Naive thymus-derived CD8-positive, alpha-beta T cell (primary cell): Measurements from ENCODE around the gene KRT15. TPM values are rescaled to one million over a fixed set of nuclear protein-coding genes. Genes with fewer than 3 reads are reported as not detected.

ENCODE experiments used
- ATAC-seq, 2 donors: fragments of 150-1000 bp; cut with Tn5 transposase in 1 of 2; sonication (Bioruptor Pico), chemical (Tn5 transposase) in 1 of 2; 1 replicate in 1 of 2; 2 replicates in 1 of 2; pipeline ENCODE4 v1.10.0; 2021; ENCODE audit warnings: mild to moderate bottlenecking in 2 of 2, moderate library complexity in 2 of 2
- POLR2A ChIA-PET: fragments of 350-600 bp; sonication (Branson Sonifier 250); formaldehyde crosslinking; loops from one replicate; lab custom pipeline; 2021; ENCODE audit warnings: antibody characterized with exemption; lab: Charles Lee
- DNase-seq, 10 donors: peaks; one replicate each; pipeline versions ENCODE4 v3.0.0 to v3.0.0-alpha.2; 2020 to 2022
- H3K27ac Mint-ChIP-seq, 10 donors: one replicate each; pipeline ENCODE4 v1.8.0; 2020 to 2022; ENCODE audit warnings: mild to moderate bottlenecking in 10 of 10, mixed read lengths in 10 of 10, moderate library complexity in 4 of 10, inconsistent platforms in 1 of 10
- H3K27me3 Mint-ChIP-seq, 5 donors: one replicate each; pipeline ENCODE4 v1.8.0; 2021 to 2022; ENCODE audit warnings: mixed read lengths in 5 of 5
- H3K36me3 Mint-ChIP-seq, 3 donors: one replicate each; pipeline ENCODE4 v1.8.0; 2020 to 2022; ENCODE audit warnings: mixed read lengths in 3 of 3, mild to moderate bottlenecking in 2 of 3, inconsistent platforms in 1 of 3
- H3K4me1 Mint-ChIP-seq, 4 donors: one replicate each; pipeline ENCODE4 v1.8.0; 2021 to 2022; ENCODE audit warnings: mixed read lengths in 4 of 4
- H3K4me3 Mint-ChIP-seq, 10 donors: one replicate each; pipeline ENCODE4 v1.8.0; 2020 to 2022; ENCODE audit warnings: mild to moderate bottlenecking in 10 of 10, mixed read lengths in 10 of 10, moderate library complexity in 6 of 10, inconsistent platforms in 1 of 10
- H3K9me3 Mint-ChIP-seq, 9 donors: one replicate each; pipeline ENCODE4 v1.8.0; 2020 to 2022; ENCODE audit warnings: mixed read lengths in 9 of 9, mild to moderate bottlenecking in 3 of 9, inconsistent platforms in 1 of 9, moderate library complexity in 1 of 9
- polyA plus RNA-seq, 3 donors: library from polyadenylated mRNA; unstranded; fragments of 300-500 nt; fragmentation: Illumina TruSeq; gene quantifications; one replicate each; pipeline ENCODE4 v1.2.3, GENCODE V29; 2021
- total RNA-seq, 8 experiments: library from RNA in 2 of 8; stranded (reverse) in 2 of 8; gene quantifications; one replicate each; pipeline ENCODE4 v1.2.3 and lab custom pipeline; 2021 to 2026

KRT15 gene
- total and polyA plus RNA-seq, 5 experiments from 2014 or later: not detected

DNA sequence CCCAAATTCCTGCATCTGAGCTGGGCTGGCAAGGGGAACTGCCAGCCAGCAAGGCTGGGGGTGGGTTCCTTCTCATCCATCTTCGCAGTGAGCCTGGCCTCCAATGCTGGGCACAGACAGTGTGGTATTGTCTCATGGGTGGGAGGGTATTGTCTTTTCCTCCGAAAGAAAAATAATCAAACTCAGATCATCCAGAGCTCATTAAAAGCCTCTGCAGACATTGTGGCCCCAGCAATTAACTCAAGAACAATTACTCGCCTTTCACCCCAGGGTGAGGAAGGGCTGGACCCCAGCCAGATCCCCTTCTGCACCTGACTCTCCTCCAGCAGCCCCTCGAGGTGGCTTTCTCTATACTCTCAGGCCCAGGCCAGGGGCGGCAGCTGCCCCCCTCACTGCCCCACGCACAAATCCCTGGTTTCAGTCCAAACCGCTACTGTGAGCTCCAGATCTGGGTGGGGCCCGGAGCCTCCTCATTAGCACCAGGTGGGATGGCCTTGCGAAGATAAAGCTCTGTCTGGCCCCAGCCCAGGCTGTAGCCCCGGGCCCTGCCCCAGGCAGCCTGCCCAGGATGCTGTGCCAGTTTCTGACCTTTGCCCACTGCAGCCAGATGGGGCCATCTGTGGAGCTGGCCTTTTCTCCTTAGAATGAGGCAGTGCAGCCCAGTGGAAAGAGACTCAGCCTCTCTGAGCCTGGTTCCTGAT, 2.3 kb upstream of the KRT15 start:
- Mint-ChIP-seq H3K4me3 (no peak overlapping the region), H3K27ac (no peak overlapping the region), H3K4me1 (no peaks in the 10 kb centered on the region), H3K27me3 (peaks cover 0 to 10% (median 2%) of the 10 kb centered on the region in 5 donors), H3K36me3 (no peaks in the 10 kb centered on the region), H3K9me3 (no peaks in the 10 kb centered on the region)
- DNase-seq (no peak), ATAC-seq (no peak)
- POLR2A ChIA-PET: no interaction called here

DNA sequence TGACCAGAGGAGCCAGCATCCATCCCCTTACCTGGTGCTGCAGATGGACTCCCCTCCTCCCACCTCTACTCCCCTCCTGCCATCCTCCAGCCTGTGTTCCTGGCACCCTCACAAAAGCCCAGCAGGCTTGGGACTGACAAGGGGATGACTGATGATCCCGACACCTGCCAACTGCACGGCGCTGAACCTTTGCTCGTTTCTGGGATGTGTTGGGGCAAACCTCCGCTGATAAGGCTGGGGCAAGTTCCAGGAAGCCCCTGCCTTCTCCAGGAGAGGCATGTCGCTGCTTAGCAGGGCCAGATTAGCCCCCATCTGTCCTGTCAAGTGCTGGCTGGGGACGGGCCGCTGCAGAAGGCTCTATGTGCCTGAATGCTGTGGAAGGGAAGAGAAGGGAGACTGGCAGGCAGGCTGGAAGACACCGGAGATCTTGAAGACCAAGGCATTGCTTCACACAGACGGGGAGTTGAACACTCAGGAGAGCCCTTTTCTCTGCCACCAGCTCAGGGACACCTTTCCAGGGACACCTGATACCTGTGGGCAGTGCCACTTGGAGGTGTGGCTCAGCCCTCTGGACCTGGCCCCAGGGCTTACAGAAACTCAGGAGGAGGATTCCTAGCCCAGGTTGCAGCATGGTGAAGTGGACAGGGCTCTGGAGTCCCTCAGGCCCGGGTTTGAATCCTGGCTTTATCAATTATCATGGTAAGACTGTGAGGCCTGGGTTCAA, 973 bp upstream of the KRT15 start:
- Mint-ChIP-seq H3K27me3 (peaks cover 0 to 7% (median 1%) of the 10 kb centered on the region in 5 donors), H3K36me3 (no peaks in the 10 kb centered on the region), H3K4me1 (no peaks in the 10 kb centered on the region), H3K9me3 (no peaks in the 10 kb centered on the region), H3K4me3 (no peak overlapping the region), H3K27ac (no peak overlapping the region)
- POLR2A ChIA-PET: no interaction called here
- ATAC-seq (no peak), DNase-seq (no peak)

DNA sequence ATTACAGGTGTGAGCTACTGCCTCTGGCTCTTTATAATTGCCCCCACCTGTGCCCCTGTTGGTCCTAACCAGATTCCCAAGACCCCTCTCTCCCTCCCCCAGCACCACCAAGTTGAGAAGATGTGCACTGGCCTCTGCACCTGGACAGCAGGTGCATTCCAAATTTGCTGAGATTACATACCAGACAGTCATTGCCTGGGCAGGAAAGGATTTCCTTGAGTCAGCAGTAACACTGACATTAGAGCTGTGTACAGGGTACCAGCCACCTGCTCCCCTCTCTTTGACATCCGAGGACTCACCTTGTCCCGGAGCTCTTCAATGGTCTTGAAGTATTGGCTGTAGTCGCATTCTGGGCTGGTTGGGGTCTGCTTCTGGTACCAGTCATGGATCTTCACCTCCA, 659 bp downstream of the KRT15 start:
- no peak overlapping the region for H3K4me3 Mint-ChIP-seq
- peaks cover 0 to 4% (median 1%) of the 10 kb centered on the region in 5 donors for H3K27me3 Mint-ChIP-seq
- ATAC-seq (no peak), DNase-seq (no peak)
- POLR2A ChIA-PET: no interaction called here
- H3K36me3 Mint-ChIP-seq: no peaks in the 10 kb centered on the region
- H3K4me1 Mint-ChIP-seq: no peaks in the 10 kb centered on the region
- H3K9me3 Mint-ChIP-seq: no peaks in the 10 kb centered on the region
- no peak overlapping the region for H3K27ac Mint-ChIP-seq

DNA sequence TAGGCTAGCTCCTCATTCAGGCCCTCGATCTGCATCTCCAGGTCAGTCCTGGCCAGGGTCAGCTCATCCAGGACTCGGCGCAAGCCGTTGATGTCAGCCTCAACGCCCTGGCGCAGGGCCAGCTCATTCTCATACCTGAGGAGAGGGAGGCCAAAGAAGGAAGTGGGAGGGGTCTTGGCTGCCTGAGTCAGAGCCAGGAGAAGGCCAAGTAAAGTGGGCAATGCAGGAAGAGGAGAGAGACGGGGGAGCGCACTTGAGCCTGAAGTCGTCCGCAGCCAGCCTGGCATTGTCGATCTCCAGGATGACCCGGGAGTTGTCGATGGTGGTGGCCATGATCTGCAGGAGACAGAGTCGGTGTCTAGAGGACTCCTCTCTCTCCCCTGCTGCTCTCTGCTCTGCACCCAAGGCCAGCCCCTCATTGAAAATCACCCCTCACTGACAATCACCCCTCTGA, 1.8 kb downstream of the KRT15 start:
- ATAC-seq: no peak

DNA sequence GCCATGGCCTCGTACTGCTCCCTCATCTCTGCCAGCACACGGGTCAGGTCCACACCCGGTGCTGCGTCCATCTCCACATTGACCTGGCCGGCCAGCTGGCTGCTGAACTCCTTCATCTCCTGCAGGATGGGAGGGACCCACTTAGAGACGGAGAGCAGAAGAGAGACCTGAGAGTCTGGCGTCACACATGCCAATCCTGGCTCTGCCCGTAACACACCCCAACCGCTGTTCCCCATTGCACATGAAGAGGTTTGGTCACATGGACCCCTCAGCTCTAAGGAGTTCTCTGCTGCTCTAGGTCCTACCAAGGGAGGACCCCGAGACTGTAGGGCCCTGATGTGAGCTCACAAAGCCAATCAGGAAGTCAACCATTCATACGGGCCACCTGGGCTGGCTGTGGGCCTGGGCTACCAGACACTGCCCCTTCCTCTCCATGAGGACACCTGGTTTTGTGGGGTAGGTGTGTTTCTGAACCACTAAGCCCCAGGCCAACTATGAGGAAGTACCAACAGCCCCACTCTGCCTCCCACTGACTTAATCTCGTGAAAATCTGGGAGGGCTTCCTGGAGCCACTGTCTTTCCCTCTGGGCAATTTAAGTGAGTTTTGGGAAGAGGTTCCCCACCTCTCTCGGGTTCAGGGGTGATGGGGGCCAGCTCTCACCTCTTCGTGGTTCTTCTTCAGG, 2.4 kb downstream of the KRT15 start:
- Mint-ChIP-seq H3K9me3 (no peaks in the 10 kb centered on the region), H3K4me1 (peaks cover 0 to 3% (median 1%) of the 10 kb centered on the region in 4 donors), H3K4me3 (no peak overlapping the region), H3K27ac (peak overlapping the region in 1 of 10 donors; percentile 21), H3K27me3 (peaks cover 0 to 4% (median 1%) of the 10 kb centered on the region in 5 donors), H3K36me3 (no peaks in the 10 kb centered on the region)
- DNase-seq (no peak), ATAC-seq (no peak)
- POLR2A ChIA-PET: interaction anchor here (0.6 kb wide), 1 partner anchor 1551 kb away, joined by 4 read pairs; no protein-coding TSS in a partner anchor

More for the DNA sequence above, 1.8 kb downstream of the KRT15 start:
- no peak for DNase-seq
- no peak overlapping the region for H3K27ac Mint-ChIP-seq
- no peak overlapping the region for H3K4me3 Mint-ChIP-seq
- no peaks in the 10 kb centered on the region for H3K36me3 Mint-ChIP-seq
- peaks cover 0 to 4% (median 1%) of the 10 kb centered on the region in 5 donors for H3K27me3 Mint-ChIP-seq
- H3K4me1 Mint-ChIP-seq: peaks cover 0 to 3% (median 1%) of the 10 kb centered on the region in 4 donors
- POLR2A ChIA-PET: no interaction called here
- H3K9me3 Mint-ChIP-seq: no peaks in the 10 kb centered on the region

DNA sequence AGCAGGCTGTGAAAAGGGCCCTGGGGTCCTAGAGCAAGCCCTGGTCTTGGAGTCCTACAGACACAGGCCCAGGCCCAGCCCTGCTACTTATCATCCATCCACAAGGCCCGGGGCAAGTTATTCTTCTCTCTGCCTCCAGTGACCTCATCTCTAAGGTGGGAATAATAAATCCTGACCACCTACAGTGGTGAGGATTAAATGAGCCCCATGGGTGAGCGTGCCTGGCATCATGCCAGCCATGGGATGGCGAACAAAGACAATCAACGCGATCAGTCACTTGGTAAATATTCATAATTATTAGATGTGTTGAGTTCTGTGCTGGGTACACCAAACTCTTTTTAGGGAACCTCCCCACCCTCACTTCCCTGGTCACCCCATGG, 5.5 kb downstream of the KRT15 start:
- peaks cover 0 to 4% (median 1%) of the 10 kb centered on the region in 5 donors for H3K27me3 Mint-ChIP-seq
- POLR2A ChIA-PET: no interaction called here
- no peaks in the 10 kb centered on the region for H3K36me3 Mint-ChIP-seq
- DNase-seq (no peak), ATAC-seq (no peak)
- peak overlapping the region in 1 of 10 donors; percentile 66 for H3K27ac Mint-ChIP-seq
- no peak overlapping the region for H3K4me3 Mint-ChIP-seq
- peaks cover 0 to 3% (median 1%) of the 10 kb centered on the region in 4 donors for H3K4me1 Mint-ChIP-seq
- no peaks in the 10 kb centered on the region for H3K9me3 Mint-ChIP-seq

DNA sequence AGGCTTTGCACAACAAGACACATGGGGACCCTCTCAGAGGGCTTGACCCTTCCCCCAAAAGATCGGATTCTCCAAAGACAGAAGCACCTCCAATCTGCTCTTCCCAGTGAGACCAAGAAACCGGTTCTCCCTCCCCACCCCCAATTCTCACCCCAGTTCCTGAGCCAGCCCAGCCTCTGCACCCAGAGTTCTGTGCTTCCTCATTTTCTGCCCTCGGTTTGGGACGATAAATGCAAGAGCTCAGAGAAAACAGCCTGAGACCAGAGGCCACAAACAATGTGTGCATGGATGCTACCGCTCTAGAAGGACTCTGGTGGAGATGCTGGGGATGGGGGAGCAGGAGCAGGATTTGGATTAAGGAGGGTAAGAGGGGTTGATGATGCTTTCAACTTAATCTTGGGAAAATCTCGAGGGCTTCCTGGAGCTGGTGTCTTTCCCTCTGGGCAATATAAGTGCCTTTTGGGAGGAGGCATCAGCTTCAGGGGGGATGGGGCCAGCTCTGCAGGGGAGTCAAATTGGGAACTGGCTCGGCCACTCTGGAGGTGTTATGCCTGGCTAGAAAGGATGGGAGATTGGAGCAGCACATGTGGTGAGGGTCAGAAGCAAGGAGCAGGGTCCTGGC, 6.0 kb downstream of the KRT15 start:
- ATAC-seq: no peak
- POLR2A ChIA-PET: no interaction called here

DNA sequence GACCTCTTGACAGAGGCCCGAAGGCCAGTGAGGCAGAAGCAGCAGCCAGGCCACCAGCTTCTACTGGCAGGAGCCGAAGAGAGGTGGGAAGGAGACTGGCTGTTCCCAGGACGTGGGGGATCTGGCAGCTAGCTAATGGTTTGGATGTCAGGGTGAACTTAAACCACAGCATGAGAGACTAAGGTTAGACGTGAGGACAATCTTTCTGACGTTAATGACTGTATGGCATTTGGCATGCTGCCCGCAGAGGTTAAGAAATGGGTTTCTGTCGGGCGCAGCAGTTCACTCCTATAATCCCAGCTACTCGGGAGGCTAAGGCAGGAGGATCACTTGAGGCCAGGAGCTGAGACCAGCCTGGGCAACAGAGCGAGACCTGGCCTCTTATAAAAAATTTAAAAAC, 7.0 kb downstream of the KRT15 start:
- Mint-ChIP-seq H3K4me1 (peaks cover 0 to 3% (median 1%) of the 10 kb centered on the region in 4 donors), H3K27ac (no peak overlapping the region), H3K27me3 (peaks cover 0 to 4% (median 1%) of the 10 kb centered on the region in 5 donors), H3K4me3 (no peak overlapping the region), H3K9me3 (no peaks in the 10 kb centered on the region), H3K36me3 (no peaks in the 10 kb centered on the region)
- POLR2A ChIA-PET: no interaction called here
- no peak for ATAC-seq
- DNase-seq: no peak

More for the DNA sequence above, 6.0 kb downstream of the KRT15 start:
- Mint-ChIP-seq H3K9me3 (no peaks in the 10 kb centered on the region), H3K4me1 (peaks cover 0 to 3% (median 1%) of the 10 kb centered on the region in 4 donors), H3K27me3 (peaks cover 0 to 4% (median 1%) of the 10 kb centered on the region in 5 donors), H3K4me3 (no peak overlapping the region), H3K27ac (peak overlapping the region in 1 of 10 donors; percentile 66), H3K36me3 (no peaks in the 10 kb centered on the region)
- no peak for DNase-seq

DNA sequence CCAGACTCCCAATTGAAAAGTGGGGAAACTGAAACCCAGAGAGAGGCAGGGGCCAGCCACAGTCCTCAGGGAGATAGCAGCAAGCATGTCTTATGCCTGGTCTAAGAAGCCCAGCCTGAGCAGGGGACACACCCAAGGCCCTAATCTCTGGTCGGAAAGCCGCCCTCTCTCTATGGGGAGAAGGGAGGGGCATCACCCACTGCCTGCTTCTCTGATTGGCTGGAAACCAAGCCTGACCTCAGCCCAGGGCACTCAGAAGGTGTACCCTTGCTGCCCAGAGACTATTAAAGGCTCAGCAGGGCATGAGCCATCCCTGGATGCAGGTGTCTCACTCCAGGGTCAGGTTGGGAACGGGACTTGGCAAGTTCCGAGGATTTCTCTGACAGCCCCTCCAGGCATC, 7.6 kb downstream of the KRT15 start:
- ATAC-seq: no peak
- no peaks in the 10 kb centered on the region for H3K36me3 Mint-ChIP-seq

DNA sequence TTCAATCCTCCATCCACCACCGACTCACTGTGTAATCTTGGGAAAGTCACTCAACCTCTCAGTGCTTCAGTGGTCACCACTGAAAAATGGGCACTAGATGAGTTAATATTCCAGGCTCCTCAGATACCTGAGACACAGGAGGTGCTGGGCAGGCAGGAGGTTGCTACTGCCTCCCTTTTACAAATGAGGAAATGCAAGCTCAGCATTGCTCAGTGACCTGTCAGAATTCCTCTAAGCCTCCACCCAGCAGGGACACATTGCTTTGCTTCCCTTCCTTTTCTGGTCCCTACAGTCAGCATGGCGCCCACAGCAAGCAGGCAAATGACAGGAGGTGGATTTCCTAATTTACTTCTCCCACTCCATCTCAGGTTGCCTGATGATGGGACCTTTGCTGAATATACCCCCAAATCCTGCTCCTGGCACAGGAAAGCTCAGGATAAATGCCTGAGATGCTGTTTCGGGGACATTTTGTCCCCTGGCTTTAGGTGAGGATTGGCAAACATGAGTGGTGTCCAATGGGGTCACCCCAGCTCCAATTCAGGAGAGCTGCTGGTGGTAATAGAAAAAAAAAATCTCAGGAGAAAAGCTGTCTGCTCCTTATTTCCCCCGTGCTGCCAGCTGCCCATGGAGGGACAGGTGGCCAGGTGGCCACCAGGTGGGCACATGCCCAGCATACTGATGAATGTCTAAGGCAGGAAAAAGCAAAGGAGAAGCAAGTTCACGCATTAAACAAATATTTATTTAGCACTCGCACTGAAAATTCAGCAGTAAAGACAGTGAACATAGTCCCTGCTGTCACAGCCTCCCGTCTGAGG, 8.2 kb downstream of the KRT15 start:
- POLR2A ChIA-PET: no interaction called here
- no peak for DNase-seq
- Mint-ChIP-seq H3K27ac (peak overlapping the region in 1 of 10 donors; percentile 30), H3K4me3 (no peak overlapping the region), H3K36me3 (no peaks in the 10 kb centered on the region), H3K27me3 (peaks cover 0 to 1% (median 0%) of the 10 kb centered on the region in 5 donors), H3K4me1 (peaks cover 0 to 3% (median 1%) of the 10 kb centered on the region in 4 donors), H3K9me3 (no peaks in the 10 kb centered on the region)
- ATAC-seq: no peak

More for the DNA sequence above, 7.6 kb downstream of the KRT15 start:
- peaks cover 0 to 3% (median 0%) of the 10 kb centered on the region in 5 donors for H3K27me3 Mint-ChIP-seq
- no peaks in the 10 kb centered on the region for H3K9me3 Mint-ChIP-seq
- DNase-seq: no peak
- no peak overlapping the region for H3K27ac Mint-ChIP-seq
- H3K4me1 Mint-ChIP-seq: peaks cover 0 to 3% (median 1%) of the 10 kb centered on the region in 4 donors
- POLR2A ChIA-PET: no interaction called here
- H3K4me3 Mint-ChIP-seq: no peak overlapping the region

DNA sequence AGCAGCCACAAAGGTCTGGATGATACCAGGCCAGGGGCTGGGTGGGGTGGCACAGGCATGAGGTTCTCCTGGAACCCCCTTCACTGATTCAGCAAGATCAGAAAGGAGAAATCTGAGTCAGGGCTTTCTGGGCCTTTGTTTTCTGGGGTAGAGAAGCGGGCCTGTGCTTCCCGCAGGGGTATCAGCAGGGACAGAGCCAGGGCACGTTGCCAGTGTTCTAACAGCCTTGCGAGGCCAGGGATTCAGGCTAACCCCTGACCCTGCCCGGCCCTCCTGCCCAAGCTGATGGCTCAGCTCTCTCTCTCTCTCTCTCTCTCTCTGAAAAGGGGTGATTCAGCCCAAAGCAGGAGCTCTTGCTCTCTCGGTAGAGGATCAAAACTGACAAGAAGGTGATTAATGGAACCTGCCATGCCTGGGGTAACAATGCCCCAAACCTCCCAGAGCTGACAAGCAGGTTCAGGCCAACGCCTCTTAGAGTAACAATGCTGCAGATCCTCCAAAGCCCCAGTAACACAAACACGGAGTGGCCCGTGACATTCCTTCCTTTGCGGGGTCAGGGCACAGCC, 11.3 kb downstream of the KRT15 start:
- POLR2A ChIA-PET: interaction anchor here (0.5 kb wide), 1 partner anchor 97 kb away, joined by 4 read pairs; no protein-coding TSS in a partner anchor
- H3K36me3 Mint-ChIP-seq: no peaks in the 10 kb centered on the region

More for the DNA sequence above, 11.3 kb downstream of the KRT15 start:
- no peaks in the 10 kb centered on the region for H3K27me3 Mint-ChIP-seq
- no peak for ATAC-seq
- no peak for DNase-seq
- peaks cover 0 to 2% (median 0%) of the 10 kb centered on the region in 4 donors for H3K4me1 Mint-ChIP-seq
- H3K4me3 Mint-ChIP-seq: no peak overlapping the region
- H3K27ac Mint-ChIP-seq: no peak overlapping the region
- no peaks in the 10 kb centered on the region for H3K9me3 Mint-ChIP-seq
